HG03159 (cell line): ENCODE data around the gene GAGE2A.
"Not testable (repeated sequence)": the region's sequence is repeated elsewhere in the genome, so short reads cannot be mapped to it uniquely, and the experiment has no call there.

ENCODE experiments used
- ATAC-seq: cut with Tn5 transposase; IDR thresholded peaks from one replicate; pipeline ENCODE4 v1.9.1; 2021; ENCODE audit warnings: mild to moderate bottlenecking, moderate library complexity; ENCODE audit not compliant: unreplicated experiment

The GAGE2A gene, protein sequence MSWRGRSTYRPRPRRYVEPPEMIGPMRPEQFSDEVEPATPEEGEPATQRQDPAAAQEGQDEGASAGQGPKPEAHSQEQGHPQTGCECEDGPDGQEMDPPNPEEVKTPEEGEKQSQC

GRCh38 chrX:49589196-49589595 is at the start of gene GAGE2A:
TSS of gene GAGE2A (plus strand) at chrX:49589496. CDS start at chrX:49590651, 1,155 bp downstream.
- not testable (repeated sequence) for ATAC-seq

- not testable (repeated sequence) for ATAC-seq
These were observed 47.9 kb upstream of the GAGE2A start, which contains the start of gene GAGE12D for GRCh38 chrX:49541433-49541832. TSS of gene GAGE12D (plus strand) at chrX:49541733. CDS start at chrX:49542888, 1,155 bp downstream.

DNA sequence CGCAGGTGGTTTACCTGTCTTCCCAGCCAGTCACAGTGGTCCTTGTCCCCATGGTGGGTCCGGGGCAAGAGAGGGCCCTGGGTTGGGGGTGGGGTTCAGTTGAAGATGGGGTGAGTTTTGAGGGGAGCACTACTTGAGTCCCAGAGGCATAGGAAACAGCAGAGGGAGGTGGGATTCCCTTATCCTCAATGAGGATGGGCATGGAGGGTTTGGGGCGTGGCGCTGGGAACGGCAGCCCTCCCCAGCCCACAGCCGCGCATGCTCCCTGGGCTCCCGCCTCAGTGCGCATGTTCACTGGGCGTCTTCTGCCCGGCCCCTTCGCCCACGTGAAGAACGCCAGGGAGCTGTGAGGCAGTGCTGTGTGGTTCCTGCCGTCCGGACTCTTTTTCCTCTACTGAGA is 38.3 kb upstream of the GAGE2A start, which contains the start of gene GAGE12E:
Gene GAGE12E (plus strand): TSS at position 301 of the 400 bp plus-strand sequence. CDS start 1,155 bp downstream, outside the sequence.
- ATAC-seq = not testable (repeated sequence)

DNA sequence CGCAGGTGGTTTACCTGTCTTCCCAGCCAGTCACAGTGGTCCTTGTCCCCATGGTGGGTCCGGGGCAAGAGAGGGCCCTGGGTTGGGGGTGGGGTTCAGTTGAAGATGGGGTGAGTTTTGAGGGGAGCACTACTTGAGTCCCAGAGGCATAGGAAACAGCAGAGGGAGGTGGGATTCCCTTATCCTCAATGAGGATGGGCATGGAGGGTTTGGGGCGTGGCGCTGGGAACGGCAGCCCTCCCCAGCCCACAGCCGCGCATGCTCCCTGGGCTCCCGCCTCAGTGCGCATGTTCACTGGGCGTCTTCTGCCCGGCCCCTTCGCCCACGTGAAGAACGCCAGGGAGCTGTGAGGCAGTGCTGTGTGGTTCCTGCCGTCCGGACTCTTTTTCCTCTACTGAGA is 28.8 kb upstream of the GAGE2A start, which contains the start of gene GAGE12F:
Gene GAGE12F (plus strand): TSS at position 301 of the 400 bp plus-strand sequence. CDS start 1,155 bp downstream, outside the sequence.
- ATAC-seq = not testable (repeated sequence)

DNA sequence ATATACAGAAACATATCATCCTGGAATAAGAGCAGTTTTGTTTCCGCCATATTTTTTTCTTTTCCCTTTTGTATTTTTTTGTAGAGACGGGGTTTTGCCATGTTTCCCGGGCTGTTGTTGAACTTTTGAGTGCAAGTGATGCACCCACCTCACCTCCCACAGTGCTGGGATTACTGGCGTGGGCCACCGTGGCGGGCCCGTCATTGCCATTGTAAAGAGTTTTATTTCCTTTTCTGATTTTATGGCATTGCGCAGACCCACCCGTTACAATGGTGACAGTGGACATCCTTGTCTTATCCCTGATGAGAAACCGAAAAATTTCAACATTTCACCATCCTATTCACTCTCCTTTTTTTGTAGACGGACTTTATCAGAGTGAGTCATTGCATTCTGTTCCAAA is 20.6 kb upstream of the GAGE2A start:
- ATAC-seq = not testable (repeated sequence)

DNA sequence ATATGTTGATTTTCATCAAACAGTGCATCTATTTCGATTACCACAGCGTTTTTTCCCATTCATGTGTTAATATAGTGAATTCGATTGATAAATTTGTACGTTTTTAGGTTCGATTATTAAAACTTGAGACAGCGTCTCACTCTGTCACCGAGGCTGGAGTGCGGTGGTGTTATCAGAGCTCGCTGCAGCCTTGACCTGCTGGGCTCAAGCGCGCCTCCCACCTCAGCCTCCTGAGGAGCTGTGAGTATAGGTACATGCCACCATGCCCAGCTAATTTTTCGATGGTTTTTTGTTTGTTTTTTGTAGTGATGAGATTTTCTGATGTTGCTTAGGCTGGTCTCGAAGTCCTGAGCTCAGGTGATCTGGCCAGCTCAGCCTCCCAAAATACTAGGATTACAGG is 20.1 kb upstream of the GAGE2A start:
- ATAC-seq = not testable (repeated sequence)

GRCh38 chrX:49570100-49570499 is 19.2 kb upstream of the GAGE2A start, which contains the start of gene GAGE12G:
TSS of gene GAGE12G (plus strand) at chrX:49570400. CDS start at chrX:49571555, 1,155 bp downstream.
- not testable (repeated sequence) for ATAC-seq

DNA sequence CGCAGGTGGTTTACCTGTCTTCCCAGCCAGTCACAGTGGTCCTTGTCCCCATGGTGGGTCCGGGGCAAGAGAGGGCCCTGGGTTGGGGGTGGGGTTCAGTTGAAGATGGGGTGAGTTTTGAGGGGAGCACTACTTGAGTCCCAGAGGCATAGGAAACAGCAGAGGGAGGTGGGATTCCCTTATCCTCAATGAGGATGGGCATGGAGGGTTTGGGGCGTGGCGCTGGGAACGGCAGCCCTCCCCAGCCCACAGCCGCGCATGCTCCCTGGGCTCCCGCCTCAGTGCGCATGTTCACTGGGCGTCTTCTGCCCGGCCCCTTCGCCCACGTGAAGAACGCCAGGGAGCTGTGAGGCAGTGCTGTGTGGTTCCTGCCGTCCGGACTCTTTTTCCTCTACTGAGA is 9.6 kb upstream of the GAGE2A start, which contains the start of gene GAGE12H:
Gene GAGE12H (plus strand): TSS at position 301 of the 400 bp plus-strand sequence. CDS start 1,155 bp downstream, outside the sequence.
- not testable (repeated sequence) for ATAC-seq

GRCh38 chrX:49589769-49590478 is 628 bp downstream of the GAGE2A start:
- not testable (repeated sequence) for ATAC-seq

GRCh38 chrX:49590488-49590887 is 1.2 kb downstream of the GAGE2A start:
- not testable (repeated sequence) for ATAC-seq

DNA sequence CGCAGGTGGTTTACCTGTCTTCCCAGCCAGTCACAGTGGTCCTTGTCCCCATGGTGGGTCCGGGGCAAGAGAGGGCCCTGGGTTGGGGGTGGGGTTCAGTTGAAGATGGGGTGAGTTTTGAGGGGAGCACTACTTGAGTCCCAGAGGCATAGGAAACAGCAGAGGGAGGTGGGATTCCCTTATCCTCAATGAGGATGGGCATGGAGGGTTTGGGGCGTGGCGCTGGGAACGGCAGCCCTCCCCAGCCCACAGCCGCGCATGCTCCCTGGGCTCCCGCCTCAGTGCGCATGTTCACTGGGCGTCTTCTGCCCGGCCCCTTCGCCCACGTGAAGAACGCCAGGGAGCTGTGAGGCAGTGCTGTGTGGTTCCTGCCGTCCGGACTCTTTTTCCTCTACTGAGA is 9.4 kb downstream of the GAGE2A start, which contains the start of gene GAGE1:
Gene GAGE1 (plus strand): TSS at position 301 of the 400 bp plus-strand sequence. CDS start 1,155 bp downstream, outside the sequence.
- not testable (repeated sequence) for ATAC-seq

- ATAC-seq = no peak
These were observed 21.5 kb downstream of the GAGE2A start for GRCh38 chrX:49610718-49611310.

- no peak for ATAC-seq
These were observed 29.3 kb downstream of the GAGE2A start for GRCh38 chrX:49618574-49618973.

DNA sequence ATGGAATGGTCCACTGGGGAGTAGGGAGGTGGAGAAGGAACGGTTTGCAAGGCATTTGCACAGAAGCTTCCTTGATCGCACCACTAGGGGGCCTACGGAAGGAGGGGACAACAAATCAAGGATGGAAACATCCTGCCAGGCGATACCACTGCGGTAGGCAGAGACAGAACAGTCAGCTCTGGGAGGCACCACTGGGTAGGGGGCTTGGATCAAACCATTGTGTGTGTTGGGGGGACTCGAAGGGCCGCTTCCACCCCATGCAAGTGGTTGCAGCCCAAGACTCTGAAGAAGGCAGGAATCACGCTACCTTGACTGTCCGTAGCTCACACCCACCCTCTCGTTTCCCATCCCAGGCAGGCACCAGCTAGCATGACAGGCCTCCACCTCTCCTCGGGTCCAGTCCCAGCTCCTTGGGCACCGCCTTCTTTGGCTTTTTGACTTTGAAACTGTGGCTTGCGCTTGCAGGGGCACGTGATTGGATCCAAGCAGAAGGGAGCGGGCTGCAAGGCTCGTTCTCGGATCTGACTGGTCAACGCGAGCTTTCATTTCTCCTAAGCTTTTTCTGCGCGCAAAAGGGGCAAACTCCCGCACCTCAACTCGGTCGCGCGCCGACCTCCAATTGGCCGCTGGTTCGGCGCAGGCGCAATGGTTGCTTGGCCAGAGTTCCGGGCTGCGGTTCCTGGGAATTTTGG is 37.9 kb downstream of the GAGE2A start:
- no peak for ATAC-seq

DNA sequence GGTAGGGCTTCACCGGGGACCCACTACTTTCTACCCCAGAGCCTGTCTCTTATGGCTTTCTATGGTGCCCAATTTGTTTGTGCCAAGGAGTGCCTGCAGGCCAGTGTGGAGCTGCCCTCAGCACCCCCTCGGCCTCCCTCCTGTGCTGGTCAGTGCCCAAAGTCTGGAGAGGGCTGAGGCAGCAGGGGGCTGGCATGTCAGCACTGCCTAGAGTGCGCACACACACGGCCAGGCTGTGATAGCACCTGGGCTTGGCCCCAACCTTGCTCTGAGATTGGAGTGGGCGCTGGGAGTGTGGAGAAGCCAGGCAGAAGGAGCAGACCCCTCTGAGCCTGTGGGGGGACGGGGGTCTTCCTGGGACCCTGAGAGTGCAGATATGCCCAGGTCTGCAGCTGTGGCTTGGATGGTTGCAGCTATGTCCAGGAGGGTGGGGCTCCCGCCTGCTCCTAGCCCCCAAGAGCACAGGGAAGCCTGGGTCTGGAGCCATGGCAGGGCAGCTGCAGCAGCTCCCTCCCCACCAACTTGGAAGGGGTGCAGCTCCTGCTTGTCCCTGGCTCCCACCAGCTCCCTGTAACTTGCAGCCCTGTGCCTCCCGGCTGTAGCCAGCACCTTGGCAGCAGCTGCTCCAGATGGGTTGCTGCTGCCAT is 55.8 kb downstream of the GAGE2A start:
- ATAC-seq = no peak
